BE2C (cell line): ENCODE measurements around the gene IL3RA.

Experiments used
- DNase-seq: peaks from one replicate; pipeline ENCODE4 v3.0.0-alpha.2; 2020
- H3K27me3 ChIP-seq: fragments of 250-450 bp; sonication (Bioruptor Pico); 2 replicates; pipeline ENCODE4 v1.5.1; 2020; ENCODE audit warnings: mild to moderate bottlenecking
- H3K36me3 ChIP-seq: fragments of 250-450 bp; sonication (Bioruptor Pico); 2 replicates; pipeline ENCODE4 v1.5.1; 2020; ENCODE audit warnings: mild to moderate bottlenecking
- H3K4me1 ChIP-seq: fragments of 250-450 bp; sonication (Bioruptor Pico); 2 replicates; pipeline ENCODE4 v1.5.1; 2020
- H3K4me3 ChIP-seq: 2 replicates; pipeline ENCODE4 v1.5.1; 2011; ENCODE audit warnings: low read depth, low read length
- H3K9me3 ChIP-seq: fragments of 250-450 bp; sonication (Bioruptor Pico); 2 replicates; pipeline ENCODE4 v1.5.1; 2020
- TF ChIP-seq, protein P1 (sequence below): IDR thresholded peaks from 2 replicates; pipeline ENCODE4 v1.5.1; 2012; ENCODE audit warnings: mild to moderate bottlenecking, low read depth, low read length

Gene IL3RA

DNA sequence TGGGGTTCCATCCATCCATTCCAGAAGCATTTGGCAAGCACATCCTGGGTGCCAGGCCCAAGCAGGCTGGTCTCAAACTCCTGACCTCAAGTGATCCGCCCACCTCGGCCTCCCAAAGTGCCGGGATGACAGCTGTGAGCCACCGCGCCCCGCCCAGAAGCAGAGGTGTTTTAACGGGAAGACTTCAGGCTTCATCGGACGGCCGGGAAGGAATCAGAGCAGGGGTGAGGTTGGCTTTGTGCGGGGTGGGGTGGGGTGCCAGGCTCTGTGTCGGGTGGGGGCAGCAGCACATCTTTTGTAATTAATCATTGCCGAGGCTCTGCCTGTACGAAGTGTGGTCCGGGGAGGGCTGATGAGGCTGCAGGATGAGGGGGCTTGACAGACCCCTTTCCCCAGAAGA is 60.4 kb downstream of the IL3RA start:
- Histone ChIP-seq H3K4me1 (no peaks in the 10 kb centered on the region), H3K4me3 (no peak overlapping the region), H3K9me3 (no peaks in the 10 kb centered on the region), H3K27me3 (no peaks in the 10 kb centered on the region), H3K36me3 (no peaks in the 10 kb centered on the region)
- no peak for DNase-seq
- TF ChIP-seq, protein P1, sequence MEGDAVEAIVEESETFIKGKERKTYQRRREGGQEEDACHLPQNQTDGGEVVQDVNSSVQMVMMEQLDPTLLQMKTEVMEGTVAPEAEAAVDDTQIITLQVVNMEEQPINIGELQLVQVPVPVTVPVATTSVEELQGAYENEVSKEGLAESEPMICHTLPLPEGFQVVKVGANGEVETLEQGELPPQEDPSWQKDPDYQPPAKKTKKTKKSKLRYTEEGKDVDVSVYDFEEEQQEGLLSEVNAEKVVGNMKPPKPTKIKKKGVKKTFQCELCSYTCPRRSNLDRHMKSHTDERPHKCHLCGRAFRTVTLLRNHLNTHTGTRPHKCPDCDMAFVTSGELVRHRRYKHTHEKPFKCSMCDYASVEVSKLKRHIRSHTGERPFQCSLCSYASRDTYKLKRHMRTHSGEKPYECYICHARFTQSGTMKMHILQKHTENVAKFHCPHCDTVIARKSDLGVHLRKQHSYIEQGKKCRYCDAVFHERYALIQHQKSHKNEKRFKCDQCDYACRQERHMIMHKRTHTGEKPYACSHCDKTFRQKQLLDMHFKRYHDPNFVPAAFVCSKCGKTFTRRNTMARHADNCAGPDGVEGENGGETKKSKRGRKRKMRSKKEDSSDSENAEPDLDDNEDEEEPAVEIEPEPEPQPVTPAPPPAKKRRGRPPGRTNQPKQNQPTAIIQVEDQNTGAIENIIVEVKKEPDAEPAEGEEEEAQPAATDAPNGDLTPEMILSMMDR = no peak

DNA sequence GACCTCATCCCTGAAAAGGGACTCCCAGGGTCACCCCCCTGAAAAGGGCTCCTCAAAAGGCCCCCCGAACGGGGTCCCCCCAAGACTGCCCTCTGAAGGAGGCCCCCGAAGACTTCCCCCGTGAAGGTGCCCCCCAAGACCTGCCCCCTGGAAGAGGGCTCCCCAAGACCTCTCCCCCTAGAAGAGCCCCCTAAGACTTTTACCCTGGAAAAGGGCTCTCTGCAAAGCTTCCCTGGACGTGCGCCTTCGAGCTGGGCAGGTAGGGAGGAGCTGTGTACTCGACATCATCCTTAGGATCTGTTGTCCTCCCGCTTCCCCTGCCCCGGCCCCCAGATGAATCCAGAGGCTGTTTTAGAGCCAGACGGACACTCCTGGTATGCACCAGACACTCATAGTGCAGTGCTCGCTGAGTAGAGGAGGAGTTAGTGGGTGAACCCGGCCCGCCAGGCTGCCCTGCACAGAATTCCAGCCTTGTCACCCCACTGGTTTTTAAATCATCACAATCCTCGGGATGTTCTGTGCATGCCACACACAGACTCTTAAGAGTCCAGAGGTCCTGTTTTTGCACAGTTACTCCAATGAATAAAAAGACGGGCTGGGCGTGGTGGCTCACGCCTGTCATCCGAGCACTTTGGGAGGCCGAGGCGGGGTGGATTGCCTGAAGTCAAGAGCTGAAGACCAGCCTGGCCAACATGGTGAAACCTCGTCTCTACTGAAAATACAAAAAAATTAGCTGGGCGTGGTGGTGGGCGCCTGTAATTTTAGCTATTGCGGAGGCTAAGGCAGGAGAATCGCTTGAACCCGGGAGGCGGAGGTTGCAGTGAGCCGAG is 61.1 kb downstream of the IL3RA start:
- Histone ChIP-seq H3K27me3 (no peaks in the 10 kb centered on the region), H3K4me1 (no peaks in the 10 kb centered on the region), H3K36me3 (no peaks in the 10 kb centered on the region), H3K4me3 (no peak overlapping the region), H3K9me3 (no peaks in the 10 kb centered on the region)
- DNase-seq = no peak
- TF ChIP-seq, protein P1 = no peak

DNA sequence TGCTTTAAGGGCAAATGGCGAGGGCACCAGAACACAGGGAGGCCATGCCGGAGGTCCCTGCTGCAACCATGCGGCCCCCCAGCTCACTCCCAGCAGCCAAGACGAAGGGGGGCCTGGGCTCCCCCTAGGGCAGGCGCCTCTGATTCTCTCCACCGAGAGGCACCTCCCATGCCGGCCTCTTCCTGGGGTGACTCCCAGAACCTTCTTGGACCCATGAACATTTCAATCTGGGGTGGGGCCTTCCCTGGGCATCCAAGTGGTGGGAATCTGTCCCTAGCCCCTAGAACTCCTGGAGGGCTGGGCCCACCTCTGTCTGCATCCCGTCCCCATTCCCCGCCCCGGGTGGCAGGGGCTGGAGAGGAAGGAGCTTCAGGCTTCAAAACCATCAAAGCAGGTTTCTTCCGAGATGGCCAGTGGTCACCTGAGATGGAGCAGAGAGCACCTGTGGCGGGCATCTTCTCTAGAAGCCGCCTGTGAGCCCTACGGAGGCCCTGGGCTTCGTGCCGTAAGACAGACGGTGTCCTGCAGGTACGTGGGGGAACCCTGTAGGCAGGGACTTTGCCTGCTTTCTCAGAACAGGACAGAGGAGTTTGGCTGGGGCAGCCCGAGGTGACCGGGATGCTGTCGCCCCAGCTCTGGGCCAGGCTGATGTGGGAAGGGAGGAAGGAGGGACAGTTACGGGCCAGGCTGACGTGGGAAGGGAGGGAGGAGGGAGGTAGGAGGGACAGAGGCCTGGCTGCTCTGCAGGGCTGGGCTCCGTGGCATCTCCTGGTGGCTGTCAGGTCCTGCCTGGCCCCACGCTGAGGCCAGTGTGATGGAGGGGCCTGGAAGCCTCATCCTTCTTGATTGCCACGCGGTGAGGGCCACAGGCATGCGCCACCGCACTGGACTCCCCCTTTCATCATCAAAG is 62.1 kb downstream of the IL3RA start:
- no peaks in the 10 kb centered on the region for H3K27me3 ChIP-seq
- H3K9me3 ChIP-seq = no peaks in the 10 kb centered on the region
- no peaks in the 10 kb centered on the region; the same call in 1 of the 2 replicates for H3K36me3 ChIP-seq
- TF ChIP-seq, protein P1 = no peak
- H3K4me1 ChIP-seq = no peaks in the 10 kb centered on the region
- no peak overlapping the region for H3K4me3 ChIP-seq
- no peak for DNase-seq

DNA sequence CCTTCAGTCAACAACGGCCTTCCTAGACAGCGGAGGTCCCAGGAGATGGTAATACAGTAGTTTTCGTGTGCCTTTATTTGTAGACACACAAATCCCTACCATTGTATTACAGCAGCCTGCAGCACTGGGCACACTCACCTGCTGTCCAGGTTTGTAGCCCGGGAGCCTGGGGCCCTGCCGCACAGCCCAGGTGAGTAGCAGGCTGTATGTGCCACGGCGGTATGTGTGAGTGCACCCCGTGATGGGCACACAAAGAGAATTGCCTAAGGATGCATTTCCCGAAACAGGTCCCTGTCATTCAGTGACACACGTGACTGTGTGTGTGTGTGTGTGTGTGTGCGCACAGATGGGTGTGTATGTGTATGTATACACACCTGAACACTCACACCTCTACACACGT is 63.5 kb downstream of the IL3RA start:
- Histone ChIP-seq H3K4me3 (no peak overlapping the region), H3K27me3 (no peaks in the 10 kb centered on the region), H3K36me3 (no peaks in the 10 kb centered on the region; the same call in 1 of the 2 replicates), H3K9me3 (no peaks in the 10 kb centered on the region), H3K4me1 (no peaks in the 10 kb centered on the region)
- DNase-seq = no peak
- TF ChIP-seq, protein P1 = no peak

DNA sequence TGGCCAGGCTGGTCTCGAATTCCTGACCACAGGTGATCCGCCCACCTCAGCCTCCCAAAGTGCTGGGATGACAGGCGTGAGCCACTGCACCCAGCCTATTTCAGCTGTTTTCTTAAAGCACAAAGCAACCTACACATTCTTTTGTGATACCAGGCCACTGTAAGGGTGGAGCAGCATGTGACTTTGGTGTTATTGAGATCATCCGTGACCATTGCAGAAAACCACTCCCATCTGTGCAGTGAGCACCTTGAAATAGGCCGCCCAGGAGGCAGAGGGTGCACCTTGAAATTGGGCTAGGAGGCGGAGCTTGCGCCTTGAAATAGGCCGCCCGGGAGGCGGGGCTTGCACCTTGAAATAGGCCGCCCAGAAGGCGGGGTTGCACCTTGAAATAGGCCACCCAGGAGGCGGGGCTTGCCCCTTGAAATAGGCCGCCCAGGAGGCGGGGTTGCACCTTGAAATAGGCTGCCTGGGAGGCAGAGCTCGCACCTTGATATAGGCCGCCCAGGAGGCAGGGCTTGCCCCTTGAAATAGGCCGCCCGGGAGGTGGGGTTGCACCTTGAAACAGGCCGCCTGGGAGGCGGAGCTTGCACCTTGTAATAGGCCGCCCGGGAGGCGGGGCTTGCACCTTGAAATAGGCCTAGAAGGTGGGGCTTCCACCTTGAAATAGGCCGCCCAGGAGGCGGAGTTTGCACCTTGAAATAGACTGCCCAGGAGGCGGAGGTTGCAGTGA is 64.3 kb downstream of the IL3RA start:
- DNase-seq = no peak
- TF ChIP-seq, protein P1 = no peak
- no peaks in the 10 kb centered on the region for H3K4me1 ChIP-seq
- H3K9me3 ChIP-seq = no peaks in the 10 kb centered on the region
- H3K27me3 ChIP-seq = no peaks in the 10 kb centered on the region
- H3K36me3 ChIP-seq = no peaks in the 10 kb centered on the region; the same call in 1 of the 2 replicates
- H3K4me3 ChIP-seq = no peak overlapping the region
